Tibial artery (tissue), 4 donors: ENCODE results near the gene FBN2.

Experiments
- DNase-seq, 2 donors: peaks; one replicate each; pipeline ENCODE4 v3.0.0-alpha.2; 2019
- H3K27ac ChIP-seq, 2 donors: fragments of 200-600 bp; sonication (generic) in 1 of 2; 1 replicate in 1 of 2; 2 replicates in 1 of 2; pipeline ENCODE4 v1.5.1; 2018 to 2019; ENCODE audit warnings: mild to moderate bottlenecking in 1 of 2
- H3K27me3 ChIP-seq, 2 donors: fragments of 200-600 bp; sonication (generic) in 1 of 2; one replicate each; pipeline versions ENCODE4 v1.5.1 to v1.6.0; 2016 to 2019
- H3K36me3 ChIP-seq, 3 donors: fragments of 200-600 bp; sonication (generic) in 2 of 3; one replicate each; pipeline ENCODE4 v1.5.1; 2016 to 2019; ENCODE audit warnings: mild to moderate bottlenecking in 2 of 3
- H3K4me1 ChIP-seq, 4 donors: fragments of 200-600 bp; sonication (generic) in 2 of 4; 1 replicate in 3 of 4; 2 replicates in 1 of 4; pipeline ENCODE4 v1.5.1; 2016 to 2019
- H3K4me3 ChIP-seq, 2 donors: fragments of 200-600 bp; sonication (generic) in 1 of 2; 1 replicate in 1 of 2; 2 replicates in 1 of 2; pipeline ENCODE4 v1.5.1; 2018 to 2019; ENCODE audit warnings: mild to moderate bottlenecking in 2 of 2
- H3K9me3 ChIP-seq, 3 donors: fragments of 200-600 bp; sonication (generic) in 1 of 3; one replicate each; pipeline ENCODE4 v1.5.1; 2016 to 2019
- CTCF ChIP-seq, 2 experiments: fragments of 200-600 bp in 1 of 2; fragments of 450-650 bp in 1 of 2; IDR thresholded peaks; one replicate each; pipeline ENCODE4 v1.5.1; 2017 to 2019; ENCODE audit warnings: antibody characterized with exemption in 2 of 2, mild to moderate bottlenecking in 1 of 2, moderate library complexity in 1 of 2
- intact Hi-C: fragments of 100-400 bp; cut with DNase I; formaldehyde crosslinking; loops from one replicate; pipeline ENCODE4 v1.15.0; 2023; ENCODE audit warnings: low total_unique reads

The FBN2 gene

DNA sequence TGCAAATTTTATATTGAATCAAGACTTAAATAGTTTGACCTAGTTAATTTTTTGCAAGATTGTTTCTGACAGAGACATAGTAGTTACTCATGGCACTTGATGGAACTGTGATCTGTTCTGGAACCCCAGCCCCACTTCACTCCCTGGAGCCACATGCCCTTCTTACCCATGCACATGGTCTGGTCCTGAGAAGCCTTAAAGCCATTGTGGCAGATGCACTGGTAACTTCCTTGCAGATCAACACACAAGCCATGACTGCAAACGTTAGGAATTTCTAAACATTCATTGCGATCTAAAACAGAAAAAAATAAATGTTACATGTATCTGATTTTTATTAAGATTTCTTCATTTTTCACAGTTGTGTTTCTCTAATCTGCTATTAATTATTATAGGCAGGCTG, 233.3 kb downstream of the FBN2 start:
- DNase-seq = no peak
- no peaks in the 10 kb centered on the region for H3K9me3 ChIP-seq
- H3K27me3 ChIP-seq = no peaks in the 10 kb centered on the region
- TF ChIP-seq CTCF (IDR thresholded peaks at IDR 0.05) = no peak
- H3K4me1 ChIP-seq = no peaks in the 10 kb centered on the region
- H3K27ac ChIP-seq = no peak overlapping the region
- intact Hi-C loops = no loop called here
- H3K4me3 ChIP-seq = no peak overlapping the region
- no peaks in the 10 kb centered on the region for H3K36me3 ChIP-seq

DNA sequence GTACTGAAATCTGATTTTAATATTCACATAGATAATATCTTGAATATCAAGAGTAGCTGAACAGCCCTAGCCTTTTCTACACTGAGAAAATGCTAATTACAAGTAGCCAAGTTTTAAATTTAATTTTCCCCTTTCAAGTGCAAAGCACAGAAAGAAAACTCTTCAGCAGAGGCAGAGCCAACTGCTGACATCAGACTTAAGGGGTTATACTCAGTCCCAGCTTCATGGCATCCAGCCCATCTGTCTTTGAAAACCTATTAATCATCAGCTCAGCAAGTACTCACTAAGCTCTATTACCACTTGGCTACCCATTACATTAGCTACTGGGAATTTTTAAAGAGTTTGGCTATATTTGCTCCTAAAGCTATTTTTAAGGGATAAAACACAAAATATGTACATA, 234.0 kb downstream of the FBN2 start:
- TF ChIP-seq CTCF (IDR thresholded peaks at IDR 0.05) = no peak
- no peak overlapping the region for H3K27ac ChIP-seq
- DNase-seq = no peak
- H3K27me3 ChIP-seq = no peaks in the 10 kb centered on the region
- H3K4me1 ChIP-seq = no peaks in the 10 kb centered on the region
- no peak overlapping the region for H3K4me3 ChIP-seq
- H3K36me3 ChIP-seq = no peaks in the 10 kb centered on the region
- no peaks in the 10 kb centered on the region for H3K9me3 ChIP-seq
- intact Hi-C loops = no loop called here

- intact Hi-C loops = no loop called here
- no peaks in the 10 kb centered on the region for H3K4me1 ChIP-seq
- H3K27ac ChIP-seq = no peak overlapping the region
- no peak for TF ChIP-seq CTCF (IDR thresholded peaks at IDR 0.05)
- H3K27me3 ChIP-seq = no peaks in the 10 kb centered on the region
- no peaks in the 10 kb centered on the region for H3K9me3 ChIP-seq
- no peak overlapping the region for H3K4me3 ChIP-seq
- DNase-seq = no peak
- no peaks in the 10 kb centered on the region for H3K36me3 ChIP-seq
These were observed 234.5 kb downstream of the FBN2 start for GRCh38 chr5:128303593-128303992.

DNA sequence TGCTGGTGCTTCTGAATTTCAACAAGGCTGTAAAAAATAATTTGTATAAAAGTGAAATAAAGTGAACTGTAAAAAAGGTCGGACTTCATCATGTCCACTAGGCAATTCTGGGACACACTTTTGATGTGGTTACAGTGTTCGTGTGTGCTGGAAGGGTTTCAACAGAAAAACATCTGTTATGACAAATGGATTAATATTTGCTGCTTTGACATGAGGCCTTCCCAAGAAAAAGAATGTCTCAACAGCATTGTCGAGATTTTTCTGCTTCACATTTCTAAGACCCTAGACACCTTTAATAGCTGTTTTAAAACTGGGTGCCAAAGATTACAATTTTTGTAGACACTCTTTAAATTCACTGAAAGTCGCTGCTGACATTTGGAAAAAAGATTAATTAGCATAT, 237.9 kb downstream of the FBN2 start:
- Histone ChIP-seq H3K4me3 (no peak overlapping the region), H3K36me3 (no peaks in the 10 kb centered on the region), H3K27ac (no peak overlapping the region), H3K9me3 (no peaks in the 10 kb centered on the region), H3K27me3 (no peaks in the 10 kb centered on the region), H3K4me1 (no peaks in the 10 kb centered on the region)
- TF ChIP-seq CTCF (IDR thresholded peaks at IDR 0.05) = no peak
- intact Hi-C loops = no loop called here
- no peak for DNase-seq

DNA sequence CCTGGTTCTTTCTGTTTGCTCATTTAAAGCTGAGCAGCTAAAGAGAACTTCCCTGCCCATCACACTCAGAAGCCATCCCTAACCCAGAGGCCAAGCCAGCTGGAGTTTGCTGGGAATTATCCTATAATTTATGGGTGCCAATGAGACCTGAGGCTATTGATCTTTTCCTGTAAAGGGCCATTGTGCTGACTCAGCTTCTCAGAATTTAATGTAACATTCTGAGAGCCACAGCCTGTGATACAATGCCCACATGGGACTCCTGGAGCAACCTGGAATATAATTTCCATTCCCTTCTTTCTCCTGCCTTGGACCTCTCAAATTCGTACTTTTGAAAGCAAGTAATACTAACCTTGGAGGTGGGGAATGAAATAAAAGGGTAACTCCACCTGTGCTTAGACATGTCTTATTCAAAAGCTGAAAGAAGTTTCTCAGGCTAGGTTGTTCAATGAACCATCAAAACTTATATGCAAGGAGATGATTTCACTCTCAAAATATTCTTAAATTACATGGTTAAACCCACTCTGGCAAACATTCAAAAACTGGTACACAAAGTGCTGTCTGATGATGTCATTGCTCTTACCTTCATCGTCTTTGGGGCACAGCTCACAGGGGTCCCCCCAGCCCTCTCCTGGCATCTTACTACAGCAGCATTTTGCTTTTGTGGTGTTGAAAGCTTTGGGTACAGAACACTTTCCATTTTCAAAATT, 247.7 kb downstream of the FBN2 start:
- no peaks in the 10 kb centered on the region for H3K9me3 ChIP-seq
- no peak for TF ChIP-seq CTCF (IDR thresholded peaks at IDR 0.05)
- no peak overlapping the region for H3K4me3 ChIP-seq
- H3K36me3 ChIP-seq = no peaks in the 10 kb centered on the region
- H3K27me3 ChIP-seq = no peaks in the 10 kb centered on the region
- no peak overlapping the region for H3K27ac ChIP-seq
- intact Hi-C loops = no loop called here
- H3K4me1 ChIP-seq = no peaks in the 10 kb centered on the region
- no peak for DNase-seq

- Histone ChIP-seq H3K27ac (no peak overlapping the region), H3K4me3 (no peak overlapping the region), H3K9me3 (no peaks in the 10 kb centered on the region), H3K27me3 (no peaks in the 10 kb centered on the region), H3K36me3 (no peaks in the 10 kb centered on the region), H3K4me1 (no peaks in the 10 kb centered on the region)
- intact Hi-C loops = no loop called here
- no peak for DNase-seq
- TF ChIP-seq CTCF (IDR thresholded peaks at IDR 0.05) = no peak
These were observed 250.3 kb downstream of the FBN2 start for GRCh38 chr5:128287740-128288139.
